ENCODE data around the gene CYP3A5. TPM values are rescaled to one million over a fixed set of nuclear protein-coding genes. Genes with fewer than 3 reads are reported as not detected.

CYP3A5 gene
- total and polyA plus RNA-seq, 12 donors, result 4.1 to 92.7 (median 39.6) TPM

- intact Hi-C loops (cut with DNase I), result no loop called here
- no peaks in the 10 kb centered on the region for H3K27me3 ChIP-seq
- WGBS, 4 donors, result 88 to 96% (median 90%) methylated on average over 10 of the region's 10 CpGs
- no peak overlapping the region for H3K4me3 ChIP-seq
- H3K4me1 ChIP-seq (replicated peaks in 1 of 2), result peaks cover 9 to 14% of the 10 kb centered on the region in 2 donors
- H3K36me3 ChIP-seq (replicated peaks in 1 of 2), result peaks cover 0 to 94% of the 10 kb centered on the region in 2 donors
- TF ChIP-seq POLR2A (IDR thresholded peaks at IDR 0.05), result no peak
- TF ChIP-seq CTCF (IDR thresholded peaks at IDR 0.05), result no peak
- no peak overlapping the region for H3K27ac ChIP-seq
- peak in 1 of 7 donors; percentile 29 for DNase-seq
- no peaks in the 10 kb centered on the region for H3K9me3 ChIP-seq (replicated peaks in 1 of 3)
Measured at GRCh38 chr7:99622596-99622995, 57.2 kb downstream of the CYP3A5 start.

GRCh38 chr7:99621271-99621670, 58.5 kb downstream of the CYP3A5 start:
- intact Hi-C loops (cut with DNase I), result no loop called here
- peak in 1 of 7 donors; percentile 37 for DNase-seq
- H3K4me1 ChIP-seq (replicated peaks in 1 of 2), result peaks cover 12 to 18% of the 10 kb centered on the region in 2 donors
- 78 to 82% (median 80%) methylated on average over 5 of the region's 5 CpGs for WGBS, 4 donors
- no peak overlapping the region for H3K27ac ChIP-seq
- peaks cover 0 to 81% of the 10 kb centered on the region in 2 donors for H3K36me3 ChIP-seq (replicated peaks in 1 of 2)
- no peak overlapping the region for H3K4me3 ChIP-seq
- no peaks in the 10 kb centered on the region for H3K9me3 ChIP-seq (replicated peaks in 1 of 3)
- no peak for TF ChIP-seq POLR2A (IDR thresholded peaks at IDR 0.05)
- no peak for TF ChIP-seq CTCF (IDR thresholded peaks at IDR 0.05)
- H3K27me3 ChIP-seq, result no peaks in the 10 kb centered on the region

- peaks cover 0 to 65% of the 10 kb centered on the region in 2 donors for H3K36me3 ChIP-seq (replicated peaks in 1 of 2)
Measured at GRCh38 chr7:99619571-99620130, 60.1 kb downstream of the CYP3A5 start.

GRCh38 chr7:99618726-99619125, 61.1 kb downstream of the CYP3A5 start:
- Histone ChIP-seq H3K4me1 (replicated peaks in 1 of 2) (peaks cover 12 to 18% of the 10 kb centered on the region in 2 donors), H3K9me3 (replicated peaks in 1 of 3) (no peaks in the 10 kb centered on the region), H3K4me3 (no peak overlapping the region), H3K27ac (no peak overlapping the region), H3K36me3 (replicated peaks in 1 of 2) (peaks cover 0 to 56% of the 10 kb centered on the region in 2 donors), H3K27me3 (no peaks in the 10 kb centered on the region)
- peak in 1 of 7 donors; percentile 44 for DNase-seq
- intact Hi-C loops (cut with DNase I), result no loop called here
- TF ChIP-seq POLR2A (IDR thresholded peaks at IDR 0.05) (no peak), CTCF (IDR thresholded peaks at IDR 0.05) (no peak)
- WGBS, 4 donors, result 79 to 85% (median 83%) methylated on average over 3 of the region's 3 CpGs

More at GRCh38 chr7:99619571-99620130, 60.1 kb downstream of the CYP3A5 start:
- H3K4me3 ChIP-seq, result no peak overlapping the region
- H3K27me3 ChIP-seq, result no peaks in the 10 kb centered on the region
- peak in 1 of 7 donors; percentile 39 for DNase-seq
- H3K9me3 ChIP-seq (replicated peaks in 1 of 3), result no peaks in the 10 kb centered on the region
- no peak overlapping the region for H3K27ac ChIP-seq
- WGBS, 4 donors, result 94 to 97% (median 96%) methylated on average over 10 to 18 of the region's 18 CpGs
- intact Hi-C loops (cut with DNase I), result no loop called here
- peaks cover 12 to 18% of the 10 kb centered on the region in 2 donors for H3K4me1 ChIP-seq (replicated peaks in 1 of 2)
- TF ChIP-seq POLR2A (IDR thresholded peaks at IDR 0.05) (no peak), CTCF (IDR thresholded peaks at IDR 0.05) (no peak)

All from adrenal gland (tissue), 12 donors.